Measurements from ENCODE around the gene STAMBP.
"Not testable (repeated sequence)": the region's sequence is repeated elsewhere in the genome, so short reads cannot be mapped to it uniquely, and the experiment has no call there.

DNA sequence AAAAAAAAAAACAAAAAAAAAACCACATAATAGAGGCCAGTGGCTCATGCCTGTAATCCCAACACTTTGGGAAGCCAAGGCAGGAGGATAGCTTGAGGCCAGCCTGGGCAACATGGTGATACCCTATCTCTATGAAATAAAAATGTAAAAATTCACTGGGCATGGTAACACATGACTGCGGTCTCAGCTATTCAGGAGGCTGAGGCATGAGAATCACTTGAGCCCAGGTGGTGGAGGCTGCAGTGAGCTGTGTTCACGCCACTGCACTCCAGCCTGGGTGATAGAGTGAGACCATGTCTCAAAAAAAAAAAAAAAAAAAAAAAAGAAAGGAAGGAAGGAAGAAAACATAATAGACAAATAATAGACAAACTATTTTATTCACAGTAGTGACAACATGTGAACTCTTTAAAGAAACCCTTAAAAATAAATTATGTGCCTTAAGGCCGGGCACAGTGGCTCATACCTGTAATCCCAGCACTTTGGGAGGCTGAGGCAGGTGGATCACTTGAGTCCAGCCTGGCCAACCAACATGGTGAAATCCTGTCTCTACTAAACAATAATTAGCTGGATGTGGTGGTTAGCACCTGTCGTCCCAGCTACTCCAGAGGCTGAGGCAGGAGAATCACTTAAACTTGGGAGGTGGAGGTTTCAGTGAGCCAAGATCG lies 75.3 kb downstream of the STAMBP start:
- TF ChIP-seq, protein P1, sequence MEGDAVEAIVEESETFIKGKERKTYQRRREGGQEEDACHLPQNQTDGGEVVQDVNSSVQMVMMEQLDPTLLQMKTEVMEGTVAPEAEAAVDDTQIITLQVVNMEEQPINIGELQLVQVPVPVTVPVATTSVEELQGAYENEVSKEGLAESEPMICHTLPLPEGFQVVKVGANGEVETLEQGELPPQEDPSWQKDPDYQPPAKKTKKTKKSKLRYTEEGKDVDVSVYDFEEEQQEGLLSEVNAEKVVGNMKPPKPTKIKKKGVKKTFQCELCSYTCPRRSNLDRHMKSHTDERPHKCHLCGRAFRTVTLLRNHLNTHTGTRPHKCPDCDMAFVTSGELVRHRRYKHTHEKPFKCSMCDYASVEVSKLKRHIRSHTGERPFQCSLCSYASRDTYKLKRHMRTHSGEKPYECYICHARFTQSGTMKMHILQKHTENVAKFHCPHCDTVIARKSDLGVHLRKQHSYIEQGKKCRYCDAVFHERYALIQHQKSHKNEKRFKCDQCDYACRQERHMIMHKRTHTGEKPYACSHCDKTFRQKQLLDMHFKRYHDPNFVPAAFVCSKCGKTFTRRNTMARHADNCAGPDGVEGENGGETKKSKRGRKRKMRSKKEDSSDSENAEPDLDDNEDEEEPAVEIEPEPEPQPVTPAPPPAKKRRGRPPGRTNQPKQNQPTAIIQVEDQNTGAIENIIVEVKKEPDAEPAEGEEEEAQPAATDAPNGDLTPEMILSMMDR (IDR thresholded peaks at IDR 0.05): not testable (repeated sequence)
- not testable (repeated sequence) for TF ChIP-seq POLR2A, POLR2AphosphoS5 (IDR thresholded peaks at IDR 0.05)

Data from breast epithelium (tissue), 3 donors.